HepG2 (cell line): ENCODE measurements around the gene CRAT. TPM values are rescaled to one million over a fixed set of nuclear protein-coding genes. Genes with fewer than 3 reads are reported as not detected.

Experiments used
- ATAC-seq: fragments of 200-7000 bp; cut with Tn5 transposase; 3 replicates; pipeline ENCODE4 v1.9.1; 2020; ENCODE audit warnings: mild to moderate bottlenecking, moderate library complexity
- BruUV-seq: library from RNA; stranded (reverse); fragments of 400-500 nt; replicated peaks from 2 replicates; lab custom pipeline; 2021; lab: Mats Ljungman, UMichigan
- CTCF ChIA-PET: fragments of 300-600 bp; formaldehyde crosslinking; extraction: SDS; loops from one replicate; lab custom pipeline; 2021; ENCODE audit warnings: low total read pairs, inconsistent platforms, low intra/inter-chr PET ratio; lab: Yijun Ruan, JAX
- POLR2A ChIA-PET: fragments of 350-600 bp; sonication (Branson Sonifier 250); formaldehyde crosslinking; loops from one replicate; lab custom pipeline; 2020; ENCODE audit warnings: antibody characterized with exemption, inconsistent platforms; lab: Yijun Ruan, JAX
- DNase-seq: peaks from one replicate; pipeline ENCODE4 v3.0.0-alpha.2; 2015; ENCODE audit warnings: low spot score
- FAIRE-seq: peaks from 3 replicates; lab custom pipeline; 2011; peaks lifted over from hg19 to GRCh38; lab: Jason Lieb, UNC
- H2AFZ ChIP-seq: one replicate; pipeline ENCODE4 v1.6.1; 2011; ENCODE audit warnings: low read length, inconsistent platforms
- H3K27ac ChIP-seq: fragments of 300-600 bp; 3 replicates; pipeline ENCODE4 v1.8.0; 2011; ENCODE audit warnings: mixed run types, mild to moderate bottlenecking, mixed read lengths, low read length, inconsistent platforms; ENCODE audit not compliant: insufficient read depth; ENCODE audit errors: extremely low read length
- H3K27me3 ChIP-seq, 2 experiments: fragments of 200-600 bp in 1 of 2; 2 replicates in 1 of 2; 3 replicates in 1 of 2; pipeline versions ENCODE4 v1.6.0 to v1.8.0; 2011; ENCODE audit warnings: low read length in 2 of 2, mild to moderate bottlenecking in 2 of 2, moderate library complexity in 2 of 2, inconsistent platforms in 1 of 2; ENCODE audit not compliant: insufficient read depth in 2 of 2, control insufficient read depth in 1 of 2
- H3K36me3 ChIP-seq, 2 experiments: fragments of 200-600 bp in 1 of 2; replicated peaks in 1 of 2; 2 replicates in 1 of 2; 3 replicates in 1 of 2; pipeline versions ENCODE4 v1.5.1 to v1.8.0; 2011; ENCODE audit warnings: low read length in 2 of 2, inconsistent platforms in 1 of 2; ENCODE audit not compliant: insufficient read depth in 2 of 2, control insufficient read depth in 1 of 2
- H3K4me1 ChIP-seq: 2 replicates; pipeline ENCODE4 v1.5.1; 2012; ENCODE audit warnings: low read length, inconsistent platforms; ENCODE audit not compliant: insufficient read depth
- H3K4me2 ChIP-seq: 2 replicates; pipeline ENCODE4 v1.6.0; 2011; ENCODE audit warnings: low read depth, low read length, inconsistent platforms
- H3K4me3 ChIP-seq, 3 experiments: fragments of 200-600 bp in 1 of 3; sonication (generic), shearing (Covaris generic) in 1 of 3; replicated peaks in 1 of 3; 2 replicates each; pipeline ENCODE4 v1.5.1; 2011 to 2016; ENCODE audit warnings: low read length in 3 of 3, inconsistent platforms in 2 of 3, low read depth in 2 of 3, mild to moderate bottlenecking in 2 of 3, control low read depth in 1 of 3, mixed read lengths in 1 of 3; ENCODE audit not compliant: insufficient read depth in 1 of 3
- H3K79me2 ChIP-seq: one replicate; pipeline ENCODE4 v1.6.1; 2011; ENCODE audit warnings: low read length, inconsistent platforms; ENCODE audit not compliant: insufficient read depth
- H3K9ac ChIP-seq: 2 replicates; pipeline ENCODE4 v1.6.0; 2011; ENCODE audit warnings: mild to moderate bottlenecking, low read depth, low read length, inconsistent platforms; ENCODE audit not compliant: insufficient read depth
- H3K9me3 ChIP-seq: 2 replicates; pipeline ENCODE4 v1.5.1; 2012; ENCODE audit warnings: mild to moderate bottlenecking, low read length
- H4K20me1 ChIP-seq: 2 replicates; pipeline ENCODE4 v1.6.0; 2011; ENCODE audit warnings: inconsistent platforms, mild to moderate bottlenecking, low read length, moderate library complexity; ENCODE audit not compliant: insufficient read depth
- AGO1 ChIP-seq: fragments of 200-400 bp; formaldehyde crosslinking; IDR thresholded peaks from 2 replicates; pipeline ENCODE4 v1.6.1; 2017; ENCODE audit warnings: mild to moderate bottlenecking, low read depth, low read length, moderate library complexity; ENCODE audit not compliant: poor library complexity, severe bottlenecking
- GTF3A ChIP-seq: sonication (generic); formaldehyde crosslinking; conservative IDR thresholded peaks from 2 replicates; pipeline ENCODE4 v1.4.0; 2020; ENCODE audit warnings: mild to moderate bottlenecking, missing genetic modification reagents
- SATB2 ChIP-seq: sonication (generic); formaldehyde crosslinking; IDR thresholded peaks from 2 replicates; pipeline ENCODE4 v1.5.0; 2020; ENCODE audit warnings: missing genetic modification reagents
- ZNF24 ChIP-seq: fragments of 450-650 bp; IDR thresholded peaks from 2 replicates; pipeline ENCODE4 v1.6.1; 2017; ENCODE audit warnings: antibody characterized with exemption, mild to moderate bottlenecking
- ZNF460 ChIP-seq: sonication (generic); formaldehyde crosslinking; IDR thresholded peaks from 2 replicates; pipeline ENCODE4 v1.5.1; 2020; ENCODE audit warnings: missing genetic modification reagents, mild to moderate bottlenecking, borderline replicate concordance
- WGBS: methylation state at CpG from one replicate; pipeline ENCODE4 v1.1.6; 2017; ENCODE audit warnings: low lambda C conversion rate; 5-methylcytosine and 5-hydroxymethylcytosine counted together
- in situ Hi-C: cut with HindIII; loops from 2 replicates; pipeline ENCODE4 v1.10.0; 2017; ENCODE audit warnings: low pct_unique_long_range_greater_than_20kb; ENCODE audit not compliant: extremely low pct_ligation_motif_present
- intact Hi-C: fragments of 100-400 bp; cut with micrococcal nuclease; formaldehyde crosslinking; loops from one replicate; pipeline ENCODE4 v1.10.0; 2022; ENCODE audit not compliant: unreplicated experiment
- polyA plus RNA-seq, 8 experiments: library from polyadenylated mRNA; depleted of rRNA in 3 of 8; stranded (reverse) in 7 of 8; unstranded in 1 of 8; fragments of >200 nt; fragmentation: Illumina TruSeq in 4 of 8; extraction: Trizol in 4 of 8; gene quantifications; 2 replicates each; pipeline versions ENCODE4 v1.2.1 to v1.2.3, GENCODE V29; 2011 to 2016; ENCODE audit warnings: low read depth in 4 of 8, missing spikeins in 1 of 8, mixed read lengths in 1 of 8; ENCODE audit not compliant: insufficient read depth in 1 of 8
- total RNA-seq, 5 experiments: library from RNA; depleted of rRNA; stranded (reverse); fragments of >200 nt; fragmentation: Illumina TruSeq; extraction: Trizol; gene quantifications; 2 replicates each; pipeline ENCODE4 v1.2.3, GENCODE V29; 2016; ENCODE audit warnings: low read depth in 1 of 5
- TF ChIP-seq, protein P1 (sequence below): sonication (generic); formaldehyde crosslinking; IDR thresholded peaks from 2 replicates; pipeline ENCODE4 v1.4.0; 2020; ENCODE audit warnings: missing genetic modification reagents, mild to moderate bottlenecking, borderline replicate concordance
- TF ChIP-seq, protein P2 (sequence below): sonication (generic); formaldehyde crosslinking; conservative IDR thresholded peaks from 2 replicates; pipeline ENCODE4 v1.8.0; 2022; ENCODE audit warnings: mild to moderate bottlenecking, moderate library complexity, missing genetic modification reagents
- TF ChIP-seq, protein P3 (sequence below): sonication (generic); formaldehyde crosslinking; IDR thresholded peaks from 2 replicates; pipeline ENCODE4 v1.5.1; 2020; ENCODE audit warnings: mild to moderate bottlenecking, missing genetic modification reagents, moderate library complexity
- TF ChIP-seq, protein P4 (sequence below): IDR thresholded peaks from 2 replicates; pipeline ENCODE4 v1.6.1; 2016; ENCODE audit warnings: missing genetic modification reagents, missing compliant biosample characterization
- TF ChIP-seq, protein P5 (sequence below): sonication (generic); formaldehyde crosslinking; conservative IDR thresholded peaks from 2 replicates; pipeline ENCODE4 v1.8.1; 2023; ENCODE audit warnings: missing genetic modification reagents

Gene CRAT
- total and polyA plus RNA-seq, 2 of the 13 experiments (the other 11 are each of a cell fraction or from before 2014, with no cell fraction given): 26.1 to 26.6 TPM

DNA sequence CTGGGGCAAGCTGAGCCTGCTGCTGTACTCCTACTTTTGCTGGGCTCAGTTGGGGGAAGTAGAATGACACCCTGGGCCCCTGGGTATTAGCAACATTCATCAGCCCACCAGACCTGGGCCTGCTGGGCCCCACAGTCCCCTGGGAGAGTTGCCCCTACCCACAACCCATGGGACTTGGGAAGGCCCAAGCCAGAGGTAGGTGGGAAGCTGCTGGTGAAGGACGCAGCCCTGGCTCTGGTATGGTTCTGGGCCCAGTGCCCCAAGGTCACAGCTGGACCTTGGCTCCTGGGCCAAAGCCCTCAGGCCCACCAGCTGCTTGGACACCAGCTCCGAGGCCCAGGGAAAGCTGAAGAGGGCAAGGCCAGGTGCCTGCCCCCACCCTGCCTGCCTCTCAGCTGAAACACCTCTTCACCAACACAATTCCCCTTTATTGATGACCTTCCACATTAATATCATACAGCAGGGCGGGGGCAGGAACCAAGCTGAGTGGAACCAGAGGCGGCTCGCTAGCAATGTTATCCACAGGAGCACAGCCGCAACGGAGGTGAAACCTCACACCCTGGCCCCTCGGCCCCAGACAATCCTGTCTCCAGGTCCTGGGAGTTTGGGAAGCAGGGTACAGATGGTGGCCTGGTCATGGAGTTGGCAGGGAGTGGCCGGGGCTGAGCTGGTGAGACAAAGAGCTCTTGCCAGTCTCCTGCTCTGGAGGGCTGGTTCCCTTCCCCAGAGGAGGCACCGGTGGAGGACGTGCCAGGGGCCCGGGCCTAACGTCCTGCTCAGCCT, 16.0 kb downstream of the CRAT start:
- peaks cover 9% of the 10 kb centered on the region for H3K4me1 ChIP-seq
- ChIA-PET POLR2A (interaction anchor here (1.2 to 2.3 kb wide), 3 partner anchors 9 to 15 kb away, joined by 4 to 11 read pairs (median 4); partner anchors contain the start of gene DOLPP1), CTCF (no interaction called here)
- peaks cover 3 to 10% of the 10 kb centered on the region in 2 experiments; a peak in 4 of 5 replicates for H3K36me3 ChIP-seq
- H3K9me3 ChIP-seq: no peaks in the 10 kb centered on the region
- ATAC-seq (peak; percentile 39), DNase-seq (no peak), FAIRE-seq (no peak)
- no peak overlapping the region for H3K9ac ChIP-seq
- H4K20me1 ChIP-seq: no peaks in the 10 kb centered on the region
- H3K4me3 ChIP-seq: no peak overlapping the region
- WGBS: 77% methylated on average over 7 of the region's 13 CpGs
- H3K27me3 ChIP-seq: no peaks in the 10 kb centered on the region
- in situ Hi-C loops: no loop called here
- BruUV-seq: no TSS peak
- H3K79me2 ChIP-seq: no peaks in the 10 kb centered on the region
- intact Hi-C loops: no loop called here
- no peak overlapping the region for H2AFZ ChIP-seq
- H3K4me2 ChIP-seq: no peak overlapping the region
- no peak overlapping the region for H3K27ac ChIP-seq
- TF ChIP-seq AGO1: no peak
- TF ChIP-seq GTF3A (CRISPR knock-in tag): no peak
- TF ChIP-seq, protein P1, sequence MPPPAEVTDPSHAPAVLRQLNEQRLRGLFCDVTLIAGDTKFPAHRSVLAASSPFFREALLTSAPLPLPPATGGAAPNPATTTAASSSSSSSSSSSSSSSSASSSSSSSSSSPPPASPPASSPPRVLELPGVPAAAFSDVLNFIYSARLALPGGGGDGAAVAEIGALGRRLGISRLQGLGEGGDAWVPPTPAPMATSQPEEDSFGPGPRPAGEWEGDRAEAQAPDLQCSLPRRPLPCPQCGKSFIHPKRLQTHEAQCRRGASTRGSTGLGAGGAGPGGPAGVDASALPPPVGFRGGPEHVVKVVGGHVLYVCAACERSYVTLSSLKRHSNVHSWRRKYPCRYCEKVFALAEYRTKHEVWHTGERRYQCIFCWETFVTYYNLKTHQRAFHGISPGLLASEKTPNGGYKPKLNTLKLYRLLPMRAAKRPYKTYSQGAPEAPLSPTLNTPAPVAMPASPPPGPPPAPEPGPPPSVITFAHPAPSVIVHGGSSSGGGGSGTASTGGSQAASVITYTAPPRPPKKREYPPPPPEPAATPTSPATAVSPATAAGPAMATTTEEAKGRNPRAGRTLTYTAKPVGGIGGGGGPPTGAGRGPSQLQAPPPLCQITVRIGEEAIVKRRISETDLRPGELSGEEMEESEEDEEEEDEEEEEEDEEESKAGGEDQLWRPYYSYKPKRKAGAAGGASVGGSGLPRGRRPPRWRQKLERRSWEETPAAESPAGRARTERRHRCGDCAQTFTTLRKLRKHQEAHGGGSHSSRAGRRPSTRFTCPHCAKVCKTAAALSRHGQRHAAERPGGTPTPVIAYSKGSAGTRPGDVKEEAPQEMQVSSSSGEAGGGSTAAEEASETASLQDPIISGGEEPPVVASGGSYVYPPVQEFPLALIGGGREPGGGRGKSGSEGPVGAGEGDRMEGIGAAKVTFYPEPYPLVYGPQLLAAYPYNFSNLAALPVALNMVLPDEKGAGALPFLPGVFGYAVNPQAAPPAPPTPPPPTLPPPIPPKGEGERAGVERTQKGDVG: 0 out of 2 replicates have a peak, but pooled peaks have one; percentile 26
- TF ChIP-seq SATB2 (CRISPR knock-in tag): no peak
- TF ChIP-seq, protein P2, sequence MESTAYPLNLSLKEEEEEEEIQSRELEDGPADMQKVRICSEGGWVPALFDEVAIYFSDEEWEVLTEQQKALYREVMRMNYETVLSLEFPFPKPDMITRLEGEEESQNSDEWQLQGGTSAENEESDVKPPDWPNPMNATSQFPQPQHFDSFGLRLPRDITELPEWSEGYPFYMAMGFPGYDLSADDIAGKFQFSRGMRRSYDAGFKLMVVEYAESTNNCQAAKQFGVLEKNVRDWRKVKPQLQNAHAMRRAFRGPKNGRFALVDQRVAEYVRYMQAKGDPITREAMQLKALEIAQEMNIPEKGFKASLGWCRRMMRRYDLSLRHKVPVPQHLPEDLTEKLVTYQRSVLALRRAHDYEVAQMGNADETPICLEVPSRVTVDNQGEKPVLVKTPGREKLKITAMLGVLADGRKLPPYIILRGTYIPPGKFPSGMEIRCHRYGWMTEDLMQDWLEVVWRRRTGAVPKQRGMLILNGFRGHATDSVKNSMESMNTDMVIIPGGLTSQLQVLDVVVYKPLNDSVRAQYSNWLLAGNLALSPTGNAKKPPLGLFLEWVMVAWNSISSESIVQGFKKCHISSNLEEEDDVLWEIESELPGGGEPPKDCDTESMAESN (CRISPR knock-in tag): no peak
- TF ChIP-seq, protein P3, sequence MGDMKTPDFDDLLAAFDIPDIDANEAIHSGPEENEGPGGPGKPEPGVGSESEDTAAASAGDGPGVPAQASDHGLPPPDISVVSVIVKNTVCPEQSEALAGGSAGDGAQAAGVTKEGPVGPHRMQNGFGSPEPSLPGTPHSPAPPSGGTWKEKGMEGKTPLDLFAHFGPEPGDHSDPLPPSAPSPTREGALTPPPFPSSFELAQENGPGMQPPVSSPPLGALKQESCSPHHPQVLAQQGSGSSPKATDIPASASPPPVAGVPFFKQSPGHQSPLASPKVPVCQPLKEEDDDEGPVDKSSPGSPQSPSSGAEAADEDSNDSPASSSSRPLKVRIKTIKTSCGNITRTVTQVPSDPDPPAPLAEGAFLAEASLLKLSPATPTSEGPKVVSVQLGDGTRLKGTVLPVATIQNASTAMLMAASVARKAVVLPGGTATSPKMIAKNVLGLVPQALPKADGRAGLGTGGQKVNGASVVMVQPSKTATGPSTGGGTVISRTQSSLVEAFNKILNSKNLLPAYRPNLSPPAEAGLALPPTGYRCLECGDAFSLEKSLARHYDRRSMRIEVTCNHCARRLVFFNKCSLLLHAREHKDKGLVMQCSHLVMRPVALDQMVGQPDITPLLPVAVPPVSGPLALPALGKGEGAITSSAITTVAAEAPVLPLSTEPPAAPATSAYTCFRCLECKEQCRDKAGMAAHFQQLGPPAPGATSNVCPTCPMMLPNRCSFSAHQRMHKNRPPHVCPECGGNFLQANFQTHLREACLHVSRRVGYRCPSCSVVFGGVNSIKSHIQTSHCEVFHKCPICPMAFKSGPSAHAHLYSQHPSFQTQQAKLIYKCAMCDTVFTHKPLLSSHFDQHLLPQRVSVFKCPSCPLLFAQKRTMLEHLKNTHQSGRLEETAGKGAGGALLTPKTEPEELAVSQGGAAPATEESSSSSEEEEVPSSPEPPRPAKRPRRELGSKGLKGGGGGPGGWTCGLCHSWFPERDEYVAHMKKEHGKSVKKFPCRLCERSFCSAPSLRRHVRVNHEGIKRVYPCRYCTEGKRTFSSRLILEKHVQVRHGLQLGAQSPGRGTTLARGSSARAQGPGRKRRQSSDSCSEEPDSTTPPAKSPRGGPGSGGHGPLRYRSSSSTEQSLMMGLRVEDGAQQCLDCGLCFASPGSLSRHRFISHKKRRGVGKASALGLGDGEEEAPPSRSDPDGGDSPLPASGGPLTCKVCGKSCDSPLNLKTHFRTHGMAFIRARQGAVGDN (CRISPR knock-in tag): peak; percentile 23; the same call in 1 of the 2 replicates
- TF ChIP-seq, protein P4, sequence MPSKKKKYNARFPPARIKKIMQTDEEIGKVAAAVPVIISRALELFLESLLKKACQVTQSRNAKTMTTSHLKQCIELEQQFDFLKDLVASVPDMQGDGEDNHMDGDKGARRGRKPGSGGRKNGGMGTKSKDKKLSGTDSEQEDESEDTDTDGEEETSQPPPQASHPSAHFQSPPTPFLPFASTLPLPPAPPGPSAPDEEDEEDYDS: no peak
- no peak for TF ChIP-seq ZNF24
- TF ChIP-seq ZNF460 (CRISPR knock-in tag): no peak
- TF ChIP-seq, protein P5, sequence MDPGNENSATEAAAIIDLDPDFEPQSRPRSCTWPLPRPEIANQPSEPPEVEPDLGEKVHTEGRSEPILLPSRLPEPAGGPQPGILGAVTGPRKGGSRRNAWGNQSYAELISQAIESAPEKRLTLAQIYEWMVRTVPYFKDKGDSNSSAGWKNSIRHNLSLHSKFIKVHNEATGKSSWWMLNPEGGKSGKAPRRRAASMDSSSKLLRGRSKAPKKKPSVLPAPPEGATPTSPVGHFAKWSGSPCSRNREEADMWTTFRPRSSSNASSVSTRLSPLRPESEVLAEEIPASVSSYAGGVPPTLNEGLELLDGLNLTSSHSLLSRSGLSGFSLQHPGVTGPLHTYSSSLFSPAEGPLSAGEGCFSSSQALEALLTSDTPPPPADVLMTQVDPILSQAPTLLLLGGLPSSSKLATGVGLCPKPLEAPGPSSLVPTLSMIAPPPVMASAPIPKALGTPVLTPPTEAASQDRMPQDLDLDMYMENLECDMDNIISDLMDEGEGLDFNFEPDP (CRISPR knock-in tag): 0 out of 2 replicates have a peak, but pooled peaks have one; percentile 23
